Activated CD4-positive, alpha-beta memory T cell treated with anti-CD3 and anti-CD28 coated beads for 36 hours (primary cell): ENCODE results near the gene DNASE1. TPM values are rescaled to one million over a fixed set of nuclear protein-coding genes. Genes with fewer than 3 reads are reported as not detected.

Source experiments
- CTCF ChIA-PET: fragments of 350-600 bp; sonication (Branson Sonifier 250); formaldehyde crosslinking; loops from one replicate; lab custom pipeline; 2021; ENCODE audit warnings: antibody characterized with exemption, inconsistent platforms; lab: Charles Lee
- POLR2A ChIA-PET: fragments of 350-600 bp; sonication (Branson Sonifier 250); formaldehyde crosslinking; loops from one replicate; lab custom pipeline; 2021; ENCODE audit warnings: antibody characterized with exemption; lab: Charles Lee
- DNase-seq: peaks from one replicate; pipeline ENCODE4 v3.0.0-alpha.2; 2020
- H3K27ac Mint-ChIP-seq: one replicate; pipeline ENCODE4 v1.8.0; 2021; ENCODE audit warnings: mixed read lengths
- H3K27me3 Mint-ChIP-seq: one replicate; pipeline ENCODE4 v1.8.0; 2021; ENCODE audit warnings: mixed read lengths
- H3K36me3 Mint-ChIP-seq: one replicate; pipeline ENCODE4 v1.8.0; 2021; ENCODE audit warnings: mixed read lengths
- H3K4me1 Mint-ChIP-seq: one replicate; pipeline ENCODE4 v1.8.0; 2021; ENCODE audit warnings: low read depth, mixed read lengths
- H3K4me3 Mint-ChIP-seq: one replicate; pipeline ENCODE4 v1.8.0; 2021; ENCODE audit warnings: mild to moderate bottlenecking, mixed read lengths
- H3K9me3 Mint-ChIP-seq: one replicate; pipeline ENCODE4 v1.8.0; 2021; ENCODE audit warnings: mixed read lengths
- intact Hi-C: fragments of 100-400 bp; cut with micrococcal nuclease; formaldehyde crosslinking; loops from one replicate; pipeline ENCODE4 v1.15.1; 2023
- total RNA-seq, 2 experiments: library from RNA; stranded (reverse); gene quantifications; one replicate each; pipeline ENCODE4 v1.2.3, GENCODE V29; 2021

The DNASE1 gene
- total RNA-seq, 2 experiments from 2014 or later: 11.4 to 14.3 TPM

DNA sequence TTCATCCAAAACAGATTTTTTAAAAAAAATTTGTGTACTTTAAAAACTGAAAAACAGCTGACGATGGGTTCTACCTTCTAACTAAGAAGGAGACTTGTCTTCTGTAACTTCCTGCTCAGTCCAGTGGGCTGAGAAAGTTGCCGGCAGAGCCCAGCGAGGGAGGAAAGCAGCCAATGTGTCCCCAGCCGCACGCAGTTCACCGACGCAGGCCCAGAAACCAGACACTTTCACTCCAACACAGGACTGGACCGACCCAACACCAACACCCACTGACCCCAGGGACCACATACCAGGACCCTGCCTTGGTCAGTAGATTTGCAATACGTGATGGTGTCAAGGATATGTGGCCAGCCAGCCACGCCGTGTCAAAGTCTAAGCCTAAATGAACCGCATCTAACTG is 37.3 kb downstream of the DNASE1 start:
- Mint-ChIP-seq H3K4me1 (peaks cover 7% of the 10 kb centered on the region), H3K27me3 (no peaks in the 10 kb centered on the region), H3K9me3 (no peaks in the 10 kb centered on the region), H3K36me3 (peaks cover 26% of the 10 kb centered on the region), H3K4me3 (no peak overlapping the region), H3K27ac (no peak overlapping the region)
- ChIA-PET POLR2A (no interaction called here), CTCF (interaction anchor here (0.6 to 1.4 kb wide), 8 partner anchors 9 to 711 kb away, joined by 3 to 4 read pairs (median 3); no protein-coding TSS in a partner anchor)
- intact Hi-C loops: no loop called here
- DNase-seq: no peak

DNA sequence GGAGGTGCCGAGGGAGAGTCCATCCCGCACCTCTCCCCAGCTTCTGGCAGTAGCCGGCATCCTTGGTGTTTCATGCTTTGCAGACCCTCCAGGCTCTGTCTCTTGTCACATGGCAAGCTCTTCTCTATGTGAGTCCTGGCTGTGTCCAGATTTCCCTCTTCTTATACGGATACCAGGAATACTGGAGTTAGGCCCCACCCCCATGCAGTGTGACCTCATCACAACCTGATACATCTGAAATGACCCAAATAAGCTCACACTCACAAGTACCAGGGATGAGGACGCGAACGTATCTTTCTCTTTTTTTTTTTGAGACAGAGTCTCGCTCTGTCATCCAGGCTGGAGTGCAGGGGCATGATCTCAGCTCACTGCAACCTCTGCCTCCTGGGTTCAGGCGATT is 39.6 kb downstream of the DNASE1 start:
- H3K4me1 Mint-ChIP-seq: peaks cover 9% of the 10 kb centered on the region
- intact Hi-C loops: no loop called here
- H3K27ac Mint-ChIP-seq: no peak overlapping the region
- CTCF ChIA-PET: no interaction called here
- POLR2A ChIA-PET: interaction anchor here (0.9 to 1.2 kb wide), 2 partner anchors 10 to 57 kb away, joined by 3 read pairs; no protein-coding TSS in a partner anchor
- H3K27me3 Mint-ChIP-seq: no peaks in the 10 kb centered on the region
- no peak for DNase-seq
- no peak overlapping the region for H3K4me3 Mint-ChIP-seq
- peaks cover 13% of the 10 kb centered on the region for H3K36me3 Mint-ChIP-seq
- no peaks in the 10 kb centered on the region for H3K9me3 Mint-ChIP-seq

DNA sequence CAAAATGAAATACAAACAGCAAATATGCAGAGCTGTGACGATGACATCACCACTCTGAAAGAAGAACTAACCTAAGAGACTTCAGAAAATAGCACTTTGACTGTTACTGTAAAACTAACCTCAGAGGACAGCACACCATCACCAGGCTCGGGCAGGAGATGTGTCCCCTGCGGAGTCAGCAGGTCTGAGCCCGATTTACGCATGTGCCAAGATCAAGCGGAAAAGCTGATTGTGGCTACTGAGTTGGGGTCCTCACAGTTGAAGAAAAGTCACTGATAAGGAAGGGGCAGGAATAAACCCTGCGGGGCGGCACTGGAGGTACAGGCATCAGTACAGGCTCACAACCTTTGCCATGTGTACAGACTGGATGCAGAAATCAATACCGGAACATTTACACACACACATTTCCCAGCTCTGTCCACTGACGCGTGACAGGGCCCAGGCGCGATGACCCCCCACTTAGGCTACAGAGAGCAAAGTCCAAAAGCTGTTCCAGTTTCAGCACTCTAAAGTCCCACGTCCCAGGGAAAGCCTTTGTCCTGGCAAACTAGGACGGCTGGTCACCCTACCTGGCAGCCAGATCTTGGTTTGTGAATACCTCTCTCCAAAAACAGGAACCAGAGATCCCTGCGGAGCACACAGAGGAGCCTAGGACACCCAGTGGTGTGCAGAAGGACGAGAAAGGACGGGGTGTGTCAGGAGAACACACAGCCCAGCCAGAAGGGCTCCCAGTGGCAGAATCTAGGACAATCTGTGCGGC is 41.3 kb downstream of the DNASE1 start:
- H3K4me3 Mint-ChIP-seq: no peak overlapping the region
- no peaks in the 10 kb centered on the region for H3K9me3 Mint-ChIP-seq
- peaks cover 7% of the 10 kb centered on the region for H3K4me1 Mint-ChIP-seq
- no peak for DNase-seq
- ChIA-PET POLR2A (no interaction called here), CTCF (interaction anchor here (1.0 to 1.7 kb wide), 2 partner anchors 9 to 558 kb away, joined by 3 to 5 read pairs; no protein-coding TSS in a partner anchor)
- intact Hi-C loops: no loop called here
- no peak overlapping the region for H3K27ac Mint-ChIP-seq
- peaks cover 7% of the 10 kb centered on the region for H3K36me3 Mint-ChIP-seq
- H3K27me3 Mint-ChIP-seq: no peaks in the 10 kb centered on the region

DNA sequence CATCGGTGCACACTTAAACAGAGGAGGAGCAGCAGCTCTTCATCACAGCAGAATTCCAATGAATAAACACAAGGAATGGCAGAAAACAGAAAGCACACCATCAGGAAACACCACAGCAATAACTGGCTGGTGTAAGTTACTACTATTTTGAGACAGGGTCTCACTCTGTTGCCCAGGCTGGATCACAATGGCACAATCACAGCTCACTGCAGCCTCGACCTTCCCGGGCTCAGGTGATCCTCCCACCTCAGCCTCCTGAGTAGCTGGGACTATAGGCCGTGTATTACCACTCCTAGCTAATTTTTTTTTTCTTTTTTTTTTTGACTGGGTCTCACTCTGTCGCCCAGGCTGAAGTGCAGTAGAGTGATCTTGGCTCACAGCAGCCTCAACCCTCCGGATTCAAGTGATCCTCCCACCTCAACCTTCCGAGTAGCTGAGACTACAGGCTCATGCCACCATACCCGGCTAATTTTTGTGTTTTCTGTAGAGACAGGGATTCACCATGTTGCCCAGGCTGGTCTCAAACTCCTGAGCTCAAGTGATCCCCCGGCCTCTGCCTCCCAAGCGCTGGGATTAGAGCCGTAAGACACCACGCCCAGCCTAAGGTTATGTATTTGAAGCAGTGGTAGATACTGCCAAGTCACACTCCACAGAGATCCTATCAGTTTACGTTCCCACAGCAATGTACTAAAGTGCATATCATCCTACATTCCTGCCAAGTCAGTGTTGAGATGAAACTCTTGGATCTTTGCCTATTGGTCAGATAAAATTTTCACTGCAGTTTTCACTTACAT is 42.1 kb downstream of the DNASE1 start:
- intact Hi-C loops: no loop called here
- peaks cover 6% of the 10 kb centered on the region for H3K4me1 Mint-ChIP-seq
- no peaks in the 10 kb centered on the region for H3K9me3 Mint-ChIP-seq
- peaks cover 7% of the 10 kb centered on the region for H3K36me3 Mint-ChIP-seq
- no peak overlapping the region for H3K27ac Mint-ChIP-seq
- ChIA-PET POLR2A (no interaction called here), CTCF (interaction anchor here (1.7 kb wide), 1 partner anchor 10 kb away, joined by 3 read pairs; no protein-coding TSS in a partner anchor)
- no peaks in the 10 kb centered on the region for H3K27me3 Mint-ChIP-seq
- DNase-seq: no peak
- no peak overlapping the region for H3K4me3 Mint-ChIP-seq

DNA sequence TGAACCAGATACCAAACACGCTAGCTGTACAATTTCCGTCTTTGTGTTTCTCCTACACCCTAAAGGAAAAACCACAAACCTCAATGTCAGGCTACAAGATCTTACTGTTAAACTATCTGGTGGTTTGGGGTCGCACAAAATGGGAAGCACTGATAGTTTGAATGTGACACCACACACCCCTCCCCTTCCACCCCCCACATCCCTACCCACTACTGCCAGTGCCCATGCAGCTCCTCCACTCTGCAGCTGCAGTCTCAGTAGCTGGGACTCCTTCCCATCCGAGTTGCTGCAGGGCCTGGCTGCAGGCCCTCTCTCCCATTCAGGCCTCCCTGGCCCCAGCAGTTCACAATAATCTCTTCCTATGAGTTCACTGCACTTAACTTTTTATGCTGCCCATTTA is 44.5 kb downstream of the DNASE1 start:
- ChIA-PET POLR2A (no interaction called here), CTCF (interaction anchor here (0.6 kb wide), 1 partner anchor 43 kb away, joined by 3 read pairs; no protein-coding TSS in a partner anchor)
- no peaks in the 10 kb centered on the region for H3K27me3 Mint-ChIP-seq
- no peak overlapping the region for H3K4me3 Mint-ChIP-seq
- no peak for DNase-seq
- intact Hi-C loops: no loop called here
- H3K4me1 Mint-ChIP-seq: peaks cover 6% of the 10 kb centered on the region
- no peak overlapping the region for H3K27ac Mint-ChIP-seq
- H3K9me3 Mint-ChIP-seq: no peaks in the 10 kb centered on the region
- peaks cover 10% of the 10 kb centered on the region for H3K36me3 Mint-ChIP-seq

DNA sequence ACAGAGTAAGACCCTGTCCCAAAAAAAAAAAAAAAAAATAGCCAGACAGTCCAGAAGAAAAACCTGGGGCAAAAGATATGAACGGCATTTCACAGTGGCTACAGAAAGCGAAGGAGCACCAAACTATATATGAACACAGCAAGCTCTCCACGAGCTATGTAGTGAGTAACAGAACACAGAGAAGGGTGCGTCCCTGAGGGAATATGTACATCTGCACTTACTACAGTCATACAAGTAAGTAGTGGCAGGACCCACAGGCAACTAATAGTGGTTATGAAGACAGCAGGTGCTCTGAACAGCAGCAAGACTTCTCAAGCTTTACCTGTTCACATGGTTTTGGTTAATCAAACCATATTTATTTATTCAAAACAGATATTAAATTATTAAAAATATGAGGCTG is 47.0 kb downstream of the DNASE1 start:
- Mint-ChIP-seq H3K27me3 (no peaks in the 10 kb centered on the region), H3K36me3 (peaks cover 6% of the 10 kb centered on the region), H3K9me3 (no peaks in the 10 kb centered on the region), H3K4me3 (no peak overlapping the region), H3K27ac (no peak overlapping the region), H3K4me1 (peaks cover 6% of the 10 kb centered on the region)
- intact Hi-C loops: no loop called here
- ChIA-PET POLR2A (no interaction called here), CTCF (interaction anchor here (1.3 to 1.5 kb wide), 2 partner anchors 10 to 15 kb away, joined by 3 read pairs; no protein-coding TSS in a partner anchor)
- DNase-seq: no peak

DNA sequence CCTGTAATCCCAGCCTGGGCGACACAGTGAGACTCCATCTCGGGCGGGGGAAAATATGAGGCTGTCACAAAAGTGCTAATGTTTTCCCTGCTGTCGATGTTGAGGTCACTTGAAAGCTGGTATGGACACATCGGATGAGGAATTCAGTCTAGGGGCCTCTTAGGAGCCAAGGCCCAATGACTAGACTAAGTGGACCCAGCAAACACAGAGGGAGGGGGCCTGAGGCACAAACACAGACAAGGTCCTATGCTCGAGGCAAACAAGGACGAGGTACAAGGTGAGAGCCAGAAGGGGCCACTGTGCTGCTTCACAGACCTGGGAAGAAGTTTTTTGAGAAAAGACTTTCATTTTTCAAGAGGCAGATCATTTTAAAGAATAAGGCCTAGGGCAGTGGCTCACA is 47.6 kb downstream of the DNASE1 start:
- Mint-ChIP-seq H3K4me1 (peaks cover 6% of the 10 kb centered on the region), H3K27me3 (no peaks in the 10 kb centered on the region), H3K27ac (no peak overlapping the region), H3K9me3 (no peaks in the 10 kb centered on the region), H3K4me3 (no peak overlapping the region), H3K36me3 (peaks cover 9% of the 10 kb centered on the region)
- DNase-seq: no peak
- CTCF ChIA-PET: interaction anchor here (1.5 kb wide), 1 partner anchor 15 kb away, joined by 3 read pairs; no protein-coding TSS in a partner anchor
- POLR2A ChIA-PET: no interaction called here
- intact Hi-C loops: no loop called here

DNA sequence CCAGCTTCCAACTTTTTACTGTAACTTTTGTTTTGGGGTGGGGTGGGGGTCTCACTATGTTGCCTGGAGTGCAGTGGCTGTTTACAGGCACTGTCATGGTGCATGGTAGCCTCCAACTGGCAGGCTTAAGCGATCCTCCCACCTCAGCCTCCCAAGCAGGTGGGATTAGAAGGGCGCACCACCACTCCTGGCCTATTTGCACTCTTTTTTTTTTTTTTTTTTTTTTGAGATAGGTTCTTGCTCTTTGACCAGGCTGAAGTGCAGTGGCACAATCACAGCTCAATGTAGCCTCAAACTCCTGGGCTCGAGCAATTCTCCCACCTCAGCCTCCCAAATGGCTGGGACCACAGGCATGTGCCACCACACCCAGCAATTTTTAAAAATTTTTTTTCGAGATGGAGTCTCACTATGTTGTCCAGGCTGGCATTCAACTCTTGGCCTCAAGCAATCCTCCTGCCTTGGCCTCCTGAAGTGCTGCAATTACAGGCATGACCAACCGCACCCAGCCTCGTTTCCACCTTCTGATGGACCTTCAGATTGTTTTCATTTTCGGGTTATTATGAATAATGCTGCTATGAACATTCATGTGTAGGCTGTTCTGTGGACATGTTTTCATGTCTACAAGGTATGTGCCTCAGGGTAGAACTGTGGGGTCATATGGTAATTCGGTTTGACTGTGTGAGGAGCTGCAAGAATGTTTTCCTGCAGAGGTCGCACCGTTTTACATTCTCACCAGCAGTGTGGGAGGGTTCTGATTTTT is 51.9 kb downstream of the DNASE1 start:
- no peaks in the 10 kb centered on the region for H3K27me3 Mint-ChIP-seq
- intact Hi-C loops: no loop called here

More for the DNA sequence above, 51.9 kb downstream of the DNASE1 start:
- H3K9me3 Mint-ChIP-seq: no peaks in the 10 kb centered on the region
- peaks cover 14% of the 10 kb centered on the region for H3K36me3 Mint-ChIP-seq
- no peaks in the 10 kb centered on the region for H3K4me1 Mint-ChIP-seq
- no peak overlapping the region for H3K27ac Mint-ChIP-seq
- ChIA-PET POLR2A (no interaction called here), CTCF (no interaction called here)
- no peak for DNase-seq
- H3K4me3 Mint-ChIP-seq: no peak overlapping the region

Other genes starting within 250 kb of the DNASE1 start
- gene ZNF597, start 211.2 kb upstream of the DNASE1 start, total RNA-seq: 1 to 10 TPM; 1.6 to 2.1 TPM
- 10 to 100 TPM; 26.9 to 34.1 TPM for gene NAA60, start 211.0 kb upstream of the DNASE1 start, total RNA-seq
- not detected for gene C16orf90, start 159.2 kb upstream of the DNASE1 start, total RNA-seq
- 10 to 100 TPM; 17.6 to 21.0 TPM for gene CLUAP1, start 153.7 kb upstream of the DNASE1 start, total RNA-seq
- 10 to 100 TPM; 25.9 to 28.4 TPM for gene NLRC3, start 77.3 kb upstream of the DNASE1 start, total RNA-seq
- gene SLX4, start 43.1 kb upstream of the DNASE1 start, total RNA-seq: 10 to 100 TPM; 13.4 to 15.3 TPM
- gene TRAP1, start 62.8 kb downstream of the DNASE1 start, total RNA-seq: 100 to 1,000 TPM; 277 to 282 TPM
- 10 to 100 TPM; 26.6 to 29.5 TPM for gene CREBBP, start 226.0 kb downstream of the DNASE1 start, total RNA-seq